DOHH2 (cell line): ENCODE measurements around the gene BAIAP2L1.
"Not testable (repeated sequence)": the region's sequence is repeated elsewhere in the genome, so short reads cannot be mapped to it uniquely, and the experiment has no call there.

ENCODE experiments used
- H3F3A ChIP-seq: fragments of 200-600 bp; sonication (generic), shearing (Covaris generic); 2 replicates; pipeline ENCODE4 v1.6.0; 2016; ENCODE audit warnings: antibody characterized with exemption, mild to moderate bottlenecking; ENCODE audit not compliant: control insufficient read depth, insufficient read depth
- H3K27ac ChIP-seq: fragments of 200-600 bp; sonication (generic); 2 replicates; pipeline ENCODE4 v1.5.1; 2014; ENCODE audit warnings: low read depth, mild to moderate bottlenecking, low read length, moderate library complexity
- H3K27me3 ChIP-seq: fragments of 200-600 bp; sonication (generic); 2 replicates; pipeline ENCODE4 v1.6.1; 2014; ENCODE audit warnings: mild to moderate bottlenecking, low read length, mixed read lengths; ENCODE audit not compliant: control insufficient read depth
- H3K36me3 ChIP-seq: fragments of 200-600 bp; sonication (generic); 2 replicates; pipeline ENCODE4 v1.6.1; 2014; ENCODE audit warnings: mild to moderate bottlenecking, low read length, moderate library complexity, mixed read lengths; ENCODE audit not compliant: control insufficient read depth
- H3K4me1 ChIP-seq: fragments of 200-600 bp; sonication (generic); 2 replicates; pipeline ENCODE4 v1.6.1; 2014; ENCODE audit warnings: mild to moderate bottlenecking, low read length, mixed read lengths; ENCODE audit not compliant: control insufficient read depth
- H3K4me2 ChIP-seq: fragments of 200-600 bp; sonication (generic); 2 replicates; pipeline ENCODE4 v1.6.0; 2014; ENCODE audit warnings: mild to moderate bottlenecking, low read length, moderate library complexity
- H3K4me3 ChIP-seq: fragments of 200-600 bp; sonication (generic); 2 replicates; pipeline ENCODE4 v1.5.1; 2014; ENCODE audit warnings: mild to moderate bottlenecking, low read length, mixed read lengths
- H3K79me2 ChIP-seq: fragments of 200-600 bp; sonication (generic); 2 replicates; pipeline ENCODE4 v1.6.1; 2014; ENCODE audit warnings: mild to moderate bottlenecking, low read length, mixed read lengths; ENCODE audit not compliant: control insufficient read depth
- H3K9me2 ChIP-seq: fragments of 200-600 bp; sonication (generic); replicated peaks from 2 replicates; pipeline ENCODE4 v1.6.1; 2014; ENCODE audit warnings: mild to moderate bottlenecking, low read length, mixed read lengths; ENCODE audit not compliant: control insufficient read depth
- H3K9me3 ChIP-seq: fragments of 200-600 bp; sonication (generic); 2 replicates; pipeline ENCODE4 v1.6.1; 2014; ENCODE audit warnings: antibody characterized with exemption, low read length, mixed read lengths; ENCODE audit not compliant: control insufficient read depth, insufficient read depth
- H4K20me1 ChIP-seq: fragments of 200-600 bp; sonication (generic); 2 replicates; pipeline ENCODE4 v1.6.0; 2014; ENCODE audit warnings: low read depth, mild to moderate bottlenecking, antibody characterized with exemption, low read length, moderate library complexity; ENCODE audit not compliant: control insufficient read depth, insufficient read depth
- CTCF ChIP-seq: fragments of 200-600 bp; sonication (generic); IDR thresholded peaks from one replicate; pipeline ENCODE4 v1.5.1; 2014; ENCODE audit warnings: antibody characterized with exemption, mild to moderate bottlenecking, low read depth, low read length; ENCODE audit not compliant: poor library complexity, severe bottlenecking
- EZH2phosphoT487 ChIP-seq: fragments of 200-600 bp; sonication (generic); IDR thresholded peaks from 2 replicates; pipeline ENCODE4 v1.6.1; 2017; ENCODE audit warnings: borderline replicate concordance, mild to moderate bottlenecking, antibody characterized with exemption, low read length, moderate library complexity, mixed read lengths

Gene BAIAP2L1, protein sequence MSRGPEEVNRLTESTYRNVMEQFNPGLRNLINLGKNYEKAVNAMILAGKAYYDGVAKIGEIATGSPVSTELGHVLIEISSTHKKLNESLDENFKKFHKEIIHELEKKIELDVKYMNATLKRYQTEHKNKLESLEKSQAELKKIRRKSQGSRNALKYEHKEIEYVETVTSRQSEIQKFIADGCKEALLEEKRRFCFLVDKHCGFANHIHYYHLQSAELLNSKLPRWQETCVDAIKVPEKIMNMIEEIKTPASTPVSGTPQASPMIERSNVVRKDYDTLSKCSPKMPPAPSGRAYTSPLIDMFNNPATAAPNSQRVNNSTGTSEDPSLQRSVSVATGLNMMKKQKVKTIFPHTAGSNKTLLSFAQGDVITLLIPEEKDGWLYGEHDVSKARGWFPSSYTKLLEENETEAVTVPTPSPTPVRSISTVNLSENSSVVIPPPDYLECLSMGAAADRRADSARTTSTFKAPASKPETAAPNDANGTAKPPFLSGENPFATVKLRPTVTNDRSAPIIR

DNA sequence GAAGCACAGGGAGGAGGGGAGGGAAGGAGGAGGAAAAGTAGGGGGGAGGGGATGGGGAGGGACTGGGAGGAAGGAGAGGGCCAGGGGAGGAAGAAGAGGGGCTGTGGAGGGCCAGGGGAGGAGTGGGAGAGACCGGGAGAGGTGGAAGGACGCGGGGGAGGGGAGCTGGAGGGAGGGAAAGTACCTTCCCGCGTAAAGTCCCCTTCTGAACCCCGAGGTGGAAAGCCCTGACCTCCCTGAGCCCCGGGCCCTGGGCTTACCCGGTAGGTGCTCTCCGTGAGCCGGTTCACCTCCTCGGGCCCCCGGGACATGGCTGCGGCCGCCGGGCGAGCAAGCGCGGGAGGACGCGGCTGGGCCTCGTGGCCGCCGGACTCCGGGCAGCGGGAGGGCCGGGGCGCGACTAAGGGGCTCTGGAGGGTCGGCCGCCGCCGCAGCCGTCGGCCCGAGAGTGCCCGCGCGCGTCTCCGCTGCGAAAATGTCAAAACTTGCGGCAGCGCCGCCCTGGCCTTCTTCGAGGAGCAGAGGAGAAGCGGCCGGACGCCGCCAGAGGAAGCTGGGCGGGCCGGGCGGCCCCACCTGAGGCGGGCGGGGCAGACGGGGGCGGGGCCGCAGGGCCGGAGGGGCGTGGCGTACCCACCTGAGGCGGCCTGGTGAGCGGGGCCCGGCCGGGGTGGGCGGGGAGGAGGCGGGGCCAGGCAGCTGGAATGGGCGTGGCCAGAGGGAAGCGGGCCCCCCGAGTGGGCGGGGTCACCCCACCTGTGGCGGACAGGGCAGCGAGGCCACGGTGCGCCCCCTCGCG is at the start of gene BAIAP2L1:
Gene BAIAP2L1, minus strand, starts transcription at position 549 of the 799 bp plus-strand sequence. Its CDS starts 238 bp downstream, at position 311.
- Histone ChIP-seq H3K9me2 (no peaks in the 10 kb centered on the region), H3K4me2 (peak within 1 kb of the TSS; percentile 74), H3K27ac (no peak within 1 kb of the TSS), H4K20me1 (peaks cover 6% of the 10 kb centered on the region; the same call in 1 of the 2 replicates), H3K27me3 (peaks cover 31% of the 10 kb centered on the region), H3K79me2 (0 out of 2 replicates have a peak, but pooled peaks cover 2% of the 10 kb centered on the region), H3K4me1 (peaks cover 37% of the 10 kb centered on the region), H3F3A (peaks cover 10% of the 10 kb centered on the region), H3K9me3 (no peaks in the 10 kb centered on the region), H3K4me3 (peak within 1 kb of the TSS; percentile 75), H3K36me3 (no peaks in the 10 kb centered on the region)
- TF ChIP-seq CTCF, result no peak
- TF ChIP-seq EZH2phosphoT487, result no peak

GRCh38 chr7:98448766-98449165 is 47.9 kb upstream of the BAIAP2L1 start:
- Histone ChIP-seq H3K27me3 (no peaks in the 10 kb centered on the region), H3K4me3 (no peak overlapping the region), H4K20me1 (no peaks in the 10 kb centered on the region), H3K36me3 (no peaks in the 10 kb centered on the region), H3K9me3 (peaks cover 4% of the 10 kb centered on the region; the same call in 1 of the 2 replicates), H3K27ac (no peak overlapping the region), H3K79me2 (no peaks in the 10 kb centered on the region), H3K4me1 (no peaks in the 10 kb centered on the region), H3K4me2 (no peak overlapping the region), H3K9me2 (no peaks in the 10 kb centered on the region), H3F3A (no peaks in the 10 kb centered on the region)
- TF ChIP-seq CTCF (no peak), EZH2phosphoT487 (no peak)

DNA sequence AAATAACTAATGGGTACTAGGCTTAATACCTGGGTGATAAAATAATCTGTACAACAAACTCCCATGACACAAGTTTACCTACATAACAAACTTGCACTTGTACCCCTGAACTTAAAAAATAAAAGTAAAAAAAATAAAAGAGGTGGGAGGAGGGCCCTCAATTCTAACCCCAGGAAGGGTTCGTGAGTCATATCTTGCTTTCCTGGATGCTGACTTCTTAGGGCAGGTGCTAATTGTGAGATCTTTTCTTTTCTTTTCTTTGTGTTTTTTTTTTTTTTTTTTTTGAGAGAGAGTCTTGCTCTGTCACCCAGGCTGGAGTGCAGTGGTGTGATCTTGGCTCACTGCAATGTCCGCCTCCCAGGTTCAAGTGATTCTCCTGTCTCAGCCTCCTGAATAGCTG is 40.1 kb upstream of the BAIAP2L1 start:
- not testable (repeated sequence) for H3K27ac ChIP-seq, H3K36me3 ChIP-seq, H3F3A ChIP-seq, H3K9me3 ChIP-seq, H3K79me2 ChIP-seq, H3K4me3 ChIP-seq, H3K4me2 ChIP-seq, H3K9me2 ChIP-seq, H3K27me3 ChIP-seq, H4K20me1 ChIP-seq, H3K4me1 ChIP-seq

- no peaks in the 10 kb centered on the region for H3K27me3 ChIP-seq
- H3K36me3 ChIP-seq, result no peaks in the 10 kb centered on the region
- H3K9me2 ChIP-seq, result no peaks in the 10 kb centered on the region
- TF ChIP-seq CTCF (no peak), EZH2phosphoT487 (no peak)
- 0 out of 2 replicates have a peak, but pooled peaks cover 4% of the 10 kb centered on the region for H3F3A ChIP-seq
- no peaks in the 10 kb centered on the region for H4K20me1 ChIP-seq
- no peaks in the 10 kb centered on the region for H3K79me2 ChIP-seq
- H3K27ac ChIP-seq, result no peak overlapping the region
- no peak overlapping the region for H3K4me2 ChIP-seq
- peaks cover 3% of the 10 kb centered on the region for H3K9me3 ChIP-seq
- no peak overlapping the region for H3K4me3 ChIP-seq
- peaks cover 11% of the 10 kb centered on the region for H3K4me1 ChIP-seq
Observed at GRCh38 chr7:98439484-98439883, 38.6 kb upstream of the BAIAP2L1 start.
